Measurements from ENCODE around the gene HPS4.
A peak's percentile ranks its signal among the peaks of the same experiment; 100 is the strongest.
"Not testable (repeated sequence)": the region's sequence is repeated elsewhere in the genome, so short reads cannot be mapped to it uniquely, and the experiment has no call there.

HPS4 gene

DNA sequence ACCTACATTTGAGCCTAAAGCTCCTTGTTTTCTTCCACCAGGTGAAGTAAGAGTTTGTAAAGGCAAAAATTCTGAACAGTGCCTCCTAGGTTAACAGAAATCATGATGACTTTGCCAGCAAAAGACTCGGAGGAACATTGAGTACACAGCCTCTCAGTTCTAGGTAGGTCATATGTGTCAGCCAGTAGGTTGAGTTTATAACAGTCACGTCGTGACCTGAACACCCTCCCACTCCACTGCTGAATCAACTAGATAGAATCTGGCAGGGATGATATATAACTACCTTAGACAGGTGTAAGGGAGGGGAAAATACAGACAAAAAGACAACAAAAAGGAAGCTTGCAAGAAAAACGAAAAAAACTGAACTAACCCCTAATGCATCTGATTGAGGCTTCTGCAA, 67.3 kb downstream of the HPS4 start:
- peak in 11 of 56 donors; percentile 12 to 78 (median 54) for DNase-seq

DNA sequence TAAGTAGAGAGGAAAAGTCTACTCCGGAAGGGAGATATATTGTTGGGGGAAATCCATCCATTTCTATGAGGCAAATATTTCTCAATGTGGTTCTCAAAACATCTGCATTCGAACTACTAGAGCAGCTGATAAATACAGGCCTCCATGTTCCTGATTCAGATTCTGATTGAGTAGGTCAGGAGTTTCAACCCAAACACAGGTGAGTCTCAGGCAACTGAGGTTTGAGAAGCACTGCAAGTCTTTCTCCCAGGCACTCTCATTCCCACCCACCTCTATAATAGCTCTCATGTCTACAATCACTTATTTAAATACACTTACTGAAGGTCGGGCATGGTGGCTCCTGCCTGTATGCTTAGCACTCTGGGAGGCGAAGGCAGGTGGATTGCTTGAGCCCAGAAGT, 69.2 kb downstream of the HPS4 start:
- DNase-seq = no peak

DNA sequence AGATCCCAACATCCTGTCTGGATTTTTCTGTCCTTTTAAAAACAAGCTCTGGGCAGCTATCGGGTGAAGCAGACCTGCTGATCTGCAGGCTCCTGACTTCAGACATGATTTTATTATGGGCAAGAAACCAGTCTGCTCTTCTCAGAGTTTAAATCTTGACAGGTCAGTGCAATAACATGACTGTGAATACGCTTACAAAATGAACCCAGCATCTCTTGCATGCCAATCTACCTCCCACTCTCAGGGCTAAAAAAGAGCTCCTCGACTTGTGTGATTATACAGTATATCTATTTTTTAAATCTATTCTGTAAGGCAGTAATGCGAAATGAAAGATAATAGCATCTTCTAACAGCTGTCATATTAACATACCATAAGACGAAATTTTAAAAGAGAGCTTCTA, 73.2 kb downstream of the HPS4 start:
- peak in 6 of 56 donors; percentile 10 to 30 (median 22) for DNase-seq

DNA sequence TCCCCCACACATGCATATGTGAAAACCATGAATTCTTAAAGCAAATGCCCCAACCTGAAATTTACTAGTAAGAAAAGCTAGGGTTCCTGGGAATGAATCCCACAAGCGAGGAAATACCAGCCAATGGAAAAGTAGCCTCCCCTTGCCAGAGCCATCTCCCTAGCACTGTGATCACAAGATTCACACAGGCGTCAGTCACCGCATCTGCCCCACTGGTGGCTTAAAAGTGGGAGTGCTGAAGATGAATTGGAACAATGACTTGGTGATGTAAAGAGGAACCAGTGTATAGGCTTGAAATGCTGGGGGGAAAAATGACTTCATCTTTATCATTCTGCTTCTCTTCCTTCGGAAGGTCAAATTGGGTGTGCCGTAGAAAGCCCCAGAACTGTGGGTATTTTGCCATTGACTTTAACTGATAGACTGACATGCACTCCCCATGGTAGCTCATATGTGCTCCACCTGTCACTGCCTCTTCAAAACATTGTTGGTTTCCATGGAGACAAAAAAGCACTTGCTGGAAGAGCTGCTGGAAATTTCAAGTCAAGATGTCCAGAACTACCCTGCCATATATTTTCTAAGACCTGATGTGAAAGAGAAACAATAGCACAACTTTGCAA, 73.8 kb downstream of the HPS4 start:
- DNase-seq = peak in 13 of 56 donors; percentile 10 to 51 (median 25)

DNA sequence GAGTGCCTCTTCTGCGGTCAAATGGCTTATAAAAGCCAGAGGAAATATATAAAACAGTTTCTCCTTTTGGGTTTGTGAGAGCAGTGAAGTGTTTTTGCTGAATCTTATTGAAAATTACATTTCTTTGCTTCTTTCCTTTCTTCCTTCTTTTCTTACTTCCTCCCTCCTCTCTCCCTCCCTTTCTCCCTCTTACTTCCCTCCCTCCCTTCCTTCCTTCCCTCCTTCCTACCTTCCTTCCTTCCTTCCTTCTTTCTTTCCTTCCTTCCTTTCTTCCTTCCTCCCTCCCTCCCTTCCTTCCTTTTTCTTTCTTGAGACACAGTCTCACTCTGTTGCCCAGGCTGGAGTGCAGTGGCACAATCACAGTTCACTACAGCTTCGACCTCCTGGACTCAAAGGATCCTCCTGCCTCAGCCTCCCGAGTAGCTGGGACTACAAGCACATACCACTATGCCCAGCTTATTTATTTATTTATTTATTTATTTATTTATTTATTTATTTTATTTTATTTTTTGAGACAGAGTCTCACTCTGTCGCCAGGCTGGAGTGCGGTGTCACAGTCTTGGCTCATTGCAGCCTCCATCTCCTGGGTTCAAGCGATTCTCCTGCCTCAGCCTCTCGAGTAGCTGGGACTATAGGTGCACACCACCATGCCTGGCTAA, 74.9 kb downstream of the HPS4 start:
- DNase-seq = not testable (repeated sequence)

DNA sequence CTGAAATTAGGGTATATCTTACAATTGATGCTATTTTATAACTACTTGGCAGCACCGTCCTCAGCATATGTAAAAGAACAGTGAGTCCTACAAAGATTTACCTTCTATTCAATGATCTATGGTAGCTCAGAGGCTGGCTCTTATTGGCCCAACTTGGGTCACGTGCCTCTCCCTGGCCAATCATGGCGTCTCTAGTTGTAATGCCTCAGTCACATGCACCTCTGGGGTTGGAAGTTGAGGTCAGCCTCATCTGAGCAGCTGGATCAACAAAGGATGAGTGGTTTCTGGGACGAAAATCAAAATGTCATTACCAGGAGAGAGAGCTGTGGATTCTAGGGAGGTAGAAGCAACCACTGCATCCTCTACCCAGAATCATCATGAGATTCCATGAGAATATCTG, 77.5 kb downstream of the HPS4 start:
- DNase-seq = no peak

DNA sequence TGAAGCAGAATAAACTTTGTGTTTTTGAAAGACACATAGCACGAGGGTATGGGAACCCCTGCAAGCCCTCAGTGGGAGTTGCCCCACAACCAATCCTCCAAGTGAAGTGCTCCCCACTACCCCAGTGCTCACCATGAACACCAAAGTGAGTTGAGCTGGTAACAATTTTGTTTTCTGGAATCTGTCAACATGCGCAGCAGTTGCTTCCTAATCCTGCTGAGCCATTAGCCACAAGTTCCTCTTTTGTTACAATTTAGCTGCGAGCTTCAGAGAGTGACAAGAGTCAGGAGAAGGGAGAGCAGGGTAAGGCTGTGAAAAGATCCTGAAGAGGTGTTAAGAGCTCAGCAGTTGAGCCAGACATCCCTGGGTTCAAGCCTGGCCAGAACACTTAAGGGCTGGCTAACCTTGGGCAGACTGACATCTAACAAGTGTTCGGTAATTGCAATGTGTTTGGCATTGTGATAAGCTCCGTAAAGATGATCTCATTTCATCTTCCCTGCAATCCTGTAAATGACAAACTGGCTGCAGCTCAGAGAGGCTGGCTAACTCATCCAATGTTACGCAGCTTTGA, 78.6 kb downstream of the HPS4 start:
- no peak for DNase-seq

DNA sequence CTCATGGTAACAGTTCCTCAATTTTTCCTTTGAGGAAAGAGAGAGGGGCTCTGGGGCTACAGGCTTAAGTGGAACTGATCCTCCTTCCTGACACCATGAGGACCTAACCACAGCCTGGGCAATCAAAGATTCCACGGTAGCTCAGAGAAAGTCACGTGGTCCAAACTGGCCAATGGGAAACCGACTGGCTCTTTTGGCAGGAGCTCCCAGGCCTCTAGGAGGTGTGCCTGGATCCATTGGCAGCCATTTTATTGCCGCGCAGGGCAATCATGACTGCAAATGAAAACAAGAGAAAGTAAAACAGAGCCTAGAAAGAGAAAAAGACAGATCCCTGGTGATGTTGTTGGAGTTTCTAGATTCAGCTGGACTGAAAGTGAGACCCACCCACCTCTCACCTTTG, 81.9 kb downstream of the HPS4 start:
- no peak for DNase-seq
